KOPT-K1 (cell line): Measurements from ENCODE around the gene RADX.

Experiments
- H3K27ac ChIP-seq: fragments of 200-600 bp; sonication (generic); 2 replicates; pipeline ENCODE4 v1.5.1; 2016; ENCODE audit warnings: antibody characterized with exemption, mild to moderate bottlenecking, low read depth, low read length; ENCODE audit not compliant: poor library complexity, severe bottlenecking
- H3K36me3 ChIP-seq: fragments of 200-600 bp; sonication (generic); 2 replicates; pipeline ENCODE4 v1.5.1; 2017; ENCODE audit warnings: antibody characterized with exemption, mild to moderate bottlenecking, low read length, moderate library complexity; ENCODE audit not compliant: insufficient read depth
- H3K9me3 ChIP-seq: fragments of 200-600 bp; sonication (generic); 2 replicates; pipeline ENCODE4 v1.5.1; 2017; ENCODE audit warnings: antibody characterized with exemption, low read length, mild to moderate bottlenecking; ENCODE audit not compliant: insufficient read depth, poor library complexity, severe bottlenecking

Gene RADX

DNA sequence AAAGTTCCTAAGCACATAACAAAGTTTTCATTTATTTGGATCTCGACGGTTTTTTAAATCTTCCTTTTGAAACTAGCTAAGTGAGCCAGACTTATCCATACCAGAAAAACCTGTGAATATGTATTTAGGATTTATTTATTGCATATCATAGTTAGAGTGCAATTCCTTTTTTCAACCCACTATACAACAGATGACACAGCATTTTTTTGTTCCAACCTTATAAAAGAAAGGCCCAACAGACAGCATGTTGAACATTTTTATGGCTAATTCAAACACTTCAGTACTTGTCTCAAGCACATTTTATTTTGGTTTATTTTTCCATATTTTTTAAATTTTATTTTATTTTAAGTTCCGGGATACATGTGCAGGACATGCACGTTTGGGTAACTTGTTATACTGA, 99.6 kb downstream of the RADX start:
- H3K36me3 ChIP-seq = no peaks in the 10 kb centered on the region

DNA sequence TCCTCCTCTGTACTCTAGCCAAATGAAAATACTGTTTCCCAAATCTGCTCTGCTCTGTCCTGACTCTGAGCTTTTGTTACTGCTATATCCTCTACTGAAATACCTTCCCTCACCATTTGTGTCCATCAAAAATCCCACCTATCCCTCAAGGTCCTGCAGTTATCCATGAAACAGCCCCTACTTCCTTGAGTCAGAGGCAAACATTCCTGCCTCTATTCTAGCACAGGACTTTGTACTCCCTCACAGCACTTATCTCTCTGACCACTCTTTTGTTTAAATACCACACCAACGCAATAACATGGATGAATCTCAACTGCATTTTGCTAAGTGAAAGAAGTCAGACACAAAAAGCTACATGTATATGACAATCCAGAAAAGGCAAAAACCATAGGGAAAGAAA, 104.2 kb downstream of the RADX start:
- Histone ChIP-seq H3K9me3 (no peaks in the 10 kb centered on the region), H3K36me3 (no peaks in the 10 kb centered on the region), H3K27ac (no peak overlapping the region)

More for the DNA sequence above, 99.6 kb downstream of the RADX start:
- Histone ChIP-seq H3K9me3 (no peaks in the 10 kb centered on the region), H3K27ac (no peak overlapping the region)

DNA sequence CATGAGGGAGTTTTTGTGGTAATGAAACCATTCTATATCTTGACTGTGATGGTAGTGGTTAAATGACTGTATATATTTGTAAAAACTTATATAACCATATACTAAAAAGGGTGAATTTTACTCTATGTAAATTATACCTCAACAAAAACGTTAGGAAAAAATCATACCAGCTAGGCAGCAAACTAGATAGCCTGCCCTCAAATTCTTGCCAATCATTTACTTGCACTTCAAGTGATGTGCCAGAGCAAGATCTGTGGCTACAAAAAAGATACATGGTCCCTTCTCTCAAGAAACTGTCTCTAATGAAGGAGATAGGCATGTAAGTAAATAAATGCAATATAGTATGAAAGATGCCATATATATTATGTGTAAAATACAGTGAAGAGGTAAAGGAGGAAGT, 104.7 kb downstream of the RADX start:
- H3K9me3 ChIP-seq = no peaks in the 10 kb centered on the region
- H3K36me3 ChIP-seq = no peaks in the 10 kb centered on the region
- H3K27ac ChIP-seq = no peak overlapping the region

DNA sequence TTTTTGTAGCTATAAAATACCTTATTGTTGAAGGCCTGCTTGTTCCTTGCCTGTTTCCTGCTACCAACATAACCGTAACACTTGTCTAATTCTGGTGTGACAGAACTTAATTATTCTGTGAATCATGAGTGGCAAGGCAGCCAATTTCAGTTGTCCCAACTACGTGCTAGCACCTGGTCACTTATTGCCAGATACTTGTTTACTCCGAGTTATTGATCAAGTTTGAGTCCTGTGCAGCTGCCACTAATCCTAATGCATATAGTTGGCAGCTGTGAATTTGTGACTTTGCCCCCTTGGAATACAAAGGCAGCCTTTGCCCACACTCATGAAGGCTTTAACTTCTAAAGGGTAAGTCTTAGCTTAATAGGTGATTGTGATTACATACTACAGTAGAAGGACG, 106.9 kb downstream of the RADX start:
- no peaks in the 10 kb centered on the region for H3K9me3 ChIP-seq
- H3K36me3 ChIP-seq = no peaks in the 10 kb centered on the region
- no peak overlapping the region for H3K27ac ChIP-seq

- H3K27ac ChIP-seq = no peak overlapping the region
- H3K9me3 ChIP-seq = no peaks in the 10 kb centered on the region
- no peaks in the 10 kb centered on the region for H3K36me3 ChIP-seq
Measured at GRCh38 chrX:106725931-106726330, 114.2 kb downstream of the RADX start.

- Histone ChIP-seq H3K9me3 (no peaks in the 10 kb centered on the region), H3K36me3 (no peaks in the 10 kb centered on the region), H3K27ac (no peak within 1 kb of the TSS)
Measured at GRCh38 chrX:106726485-106727437, 115.0 kb downstream of the RADX start, which contains the start of gene RNF128. RNF128 (plus strand) TSS chrX:106726701; CDS start chrX:106726914, 213 bp downstream.

DNA sequence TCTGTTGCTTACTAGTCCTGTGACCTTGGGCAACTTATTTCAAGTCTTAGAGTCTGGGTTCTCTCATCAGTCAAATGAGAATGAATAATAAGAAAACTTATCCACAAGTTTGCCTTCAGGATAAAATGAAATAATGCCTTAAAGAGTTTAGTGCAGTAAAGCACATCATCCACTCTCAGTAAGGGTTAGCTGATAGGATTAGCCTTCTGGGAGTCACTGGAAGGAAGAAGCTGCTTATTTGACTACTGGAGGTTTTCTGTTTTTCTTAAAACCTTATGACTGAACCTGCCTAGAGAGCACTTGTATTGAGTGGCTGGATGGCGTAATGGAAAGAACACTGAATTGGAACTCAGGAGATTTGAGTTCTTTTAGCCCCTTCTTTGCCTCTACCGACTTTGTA, 116.6 kb downstream of the RADX start:
- no peaks in the 10 kb centered on the region for H3K9me3 ChIP-seq

More for the DNA sequence above, 116.6 kb downstream of the RADX start:
- Histone ChIP-seq H3K36me3 (no peaks in the 10 kb centered on the region), H3K27ac (no peak overlapping the region)
